ENCODE data around the gene SMARCAL1. TPM values are rescaled to one million over a fixed set of nuclear protein-coding genes. Genes with fewer than 3 reads are reported as not detected.

The SMARCAL1 gene
- total RNA-seq (2022; extraction: Qiagen RNA extraction; ENCODE audit: low read depth): 15.4 to 18.5 TPM (median 16.1 TPM) in 5 replicates

DNA sequence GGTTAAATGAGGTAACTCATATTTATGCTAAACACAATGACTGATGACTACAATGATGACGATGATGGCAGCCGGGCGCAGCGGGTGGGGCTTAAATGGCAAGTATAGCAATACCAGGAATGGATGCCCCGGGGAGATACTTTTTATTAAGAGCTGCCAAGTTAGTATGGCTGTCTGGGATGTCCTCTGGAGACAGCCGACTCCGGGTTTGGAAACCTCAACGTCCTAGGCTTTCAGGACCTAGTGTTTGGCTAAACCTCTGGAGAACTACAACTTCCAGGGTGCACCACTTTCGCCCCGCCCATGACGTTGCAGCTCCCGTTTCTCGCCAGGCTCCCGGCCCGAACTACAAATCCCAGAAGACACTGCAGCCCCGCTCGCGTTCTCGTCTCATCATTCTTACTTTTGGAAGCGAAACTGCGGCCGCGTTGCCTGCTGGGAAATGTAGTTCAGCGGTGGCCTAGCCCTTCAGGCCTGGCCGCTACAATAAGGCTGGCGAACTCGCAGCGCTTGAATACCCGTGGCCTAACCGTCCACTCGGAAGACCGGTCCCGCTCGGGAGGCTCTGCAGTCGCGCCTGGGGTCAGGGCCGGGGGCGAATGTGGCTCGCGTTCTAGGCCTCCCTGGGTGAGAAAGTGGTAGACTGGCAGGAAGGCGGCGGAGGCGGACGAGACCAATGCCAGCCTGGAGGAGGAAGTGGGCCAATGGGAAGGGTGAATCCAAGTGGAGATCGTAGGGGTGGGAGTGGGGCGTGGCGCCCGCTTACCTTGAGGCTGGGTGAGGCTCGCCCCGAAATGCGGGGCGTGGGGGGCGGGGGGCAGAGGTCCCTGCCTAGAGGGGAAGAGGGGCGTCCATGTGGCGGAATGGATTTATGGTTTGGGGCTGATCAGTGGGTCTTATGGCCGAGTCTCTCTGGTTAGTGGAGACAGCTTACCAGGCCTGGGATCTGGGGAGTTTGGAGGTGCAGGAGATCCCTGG lies at the start of gene SMARCAL1:
TSS of gene SMARCAL1 (plus strand) at position 463 of the 978 bp plus-strand sequence. CDS start 2,221 bp downstream, outside the sequence.

GRCh38 chr2:216371721-216372702 lies 40.3 kb upstream of the SMARCAL1 start, which contains the start of gene MARCHF4:
Gene MARCHF4, minus strand, starts transcription at chr2:216372483. Its CDS starts 2,223 bp downstream, at chr2:216370260.

DNA sequence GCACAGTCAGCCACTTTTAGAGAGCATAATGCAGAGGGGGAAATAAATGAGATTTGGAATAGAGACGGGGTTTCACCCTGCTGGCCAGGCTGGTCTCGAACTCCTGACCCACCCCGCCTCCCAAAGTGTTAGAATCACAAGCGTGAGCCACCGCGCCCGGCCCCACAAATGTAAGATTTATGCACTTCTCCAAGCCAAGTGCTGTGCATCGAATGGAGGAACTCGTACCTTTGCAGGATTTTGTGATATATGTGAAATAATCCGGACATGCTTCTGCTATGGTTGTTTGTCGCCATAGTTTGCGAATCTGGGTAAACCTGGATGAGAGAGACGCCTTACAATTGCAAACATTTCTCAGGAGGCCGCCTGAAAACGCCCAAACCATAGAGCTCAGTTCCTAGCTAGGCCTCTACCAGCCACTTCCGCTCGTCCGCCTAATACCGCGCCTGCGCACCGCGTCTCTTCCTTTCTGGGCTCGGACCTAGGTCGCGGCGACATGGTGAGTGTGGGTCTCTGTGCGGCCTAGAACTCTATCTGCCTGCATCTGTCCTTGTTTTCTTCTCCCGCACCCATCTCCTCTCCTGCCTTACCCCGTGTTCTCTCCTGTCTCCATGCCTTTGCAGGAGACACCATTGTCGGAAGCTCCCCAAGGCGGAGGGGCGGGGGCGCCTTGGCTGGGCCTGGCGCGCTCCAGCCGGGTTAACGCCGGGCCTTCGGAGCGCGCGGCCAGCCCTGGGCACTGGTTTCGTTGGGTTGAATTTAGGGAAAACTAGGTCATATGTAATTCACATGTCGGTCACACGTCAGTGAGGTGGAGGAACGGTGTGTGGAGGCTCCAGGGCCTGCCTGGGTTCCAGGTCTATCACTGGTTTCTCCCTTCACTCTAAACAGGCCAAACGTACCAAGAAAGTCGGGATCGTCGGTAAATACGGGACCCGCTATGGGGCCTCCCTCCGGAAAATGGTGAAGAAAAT lies 86.4 kb downstream of the SMARCAL1 start, which contains the start of gene RPL37A:
TSS of gene RPL37A (plus strand) at position 466 of the 974 bp plus-strand sequence. CDS start at position 497, 31 bp downstream.

Other genes with a start within 250 kb of the SMARCAL1 start
- 30.1 to 45.6 TPM (median 35.6 TPM) in 5 replicates for gene MARCHF4, start 40.0 kb upstream of the SMARCAL1 start, total RNA-seq (2022; extraction: Qiagen RNA extraction; ENCODE audit: low read depth)
- 4,513 to 5,907 TPM (median 5,049 TPM) in 5 replicates for gene RPL37A, start 86.4 kb downstream of the SMARCAL1 start, total RNA-seq (2022; extraction: Qiagen RNA extraction; ENCODE audit: low read depth)
- gene IGFBP2, start 220.9 kb downstream of the SMARCAL1 start, total RNA-seq (2022; extraction: Qiagen RNA extraction; ENCODE audit: low read depth): 57.5 to 90.1 TPM (median 86.0 TPM) in 5 replicates

All from A549 treated with ZK216348 at 1 μM for 4 hours (cell line).